IPS-18c (cell line): ENCODE measurements around the gene LGALS3BP.
"Not testable (repeated sequence)": the region's sequence is repeated elsewhere in the genome, so short reads cannot be mapped to it uniquely, and the experiment has no call there.

ENCODE experiments used
- H3K4me3 ChIP-seq: 2 replicates; pipeline ENCODE4 v1.7.0; 2013; ENCODE audit warnings: low read depth, mild to moderate bottlenecking, low read length, moderate library complexity; ENCODE audit not compliant: insufficient read depth
- H3K9me3 ChIP-seq: one replicate; pipeline ENCODE4 v1.6.1; 2013; ENCODE audit warnings: mild to moderate bottlenecking, low read length, moderate library complexity; ENCODE audit not compliant: control insufficient read depth, insufficient read depth

Gene LGALS3BP

GRCh38 chr17:78973792-78974520, 5.8 kb downstream of the LGALS3BP start:
- Histone ChIP-seq H3K9me3 (no peaks in the 10 kb centered on the region), H3K4me3 (no peak overlapping the region)

GRCh38 chr17:78973196-78973595, 6.5 kb downstream of the LGALS3BP start:
- H3K9me3 ChIP-seq = no peaks in the 10 kb centered on the region
- no peak overlapping the region for H3K4me3 ChIP-seq

- Histone ChIP-seq H3K9me3 (no peaks in the 10 kb centered on the region), H3K4me3 (no peak overlapping the region)
These were observed 7.1 kb downstream of the LGALS3BP start for GRCh38 chr17:78972507-78973105.

GRCh38 chr17:78971756-78972506, 7.8 kb downstream of the LGALS3BP start:
- Histone ChIP-seq H3K9me3 (no peaks in the 10 kb centered on the region), H3K4me3 (no peak overlapping the region)

GRCh38 chr17:78970834-78971755, 8.6 kb downstream of the LGALS3BP start:
- no peaks in the 10 kb centered on the region for H3K9me3 ChIP-seq
- H3K4me3 ChIP-seq = no peak overlapping the region

- Histone ChIP-seq H3K9me3 (no peaks in the 10 kb centered on the region), H3K4me3 (no peak overlapping the region)
These were observed 9.9 kb downstream of the LGALS3BP start for GRCh38 chr17:78969865-78970264.

- Histone ChIP-seq H3K4me3 (no peak overlapping the region), H3K9me3 (no peaks in the 10 kb centered on the region)
These were observed 11.9 kb downstream of the LGALS3BP start for GRCh38 chr17:78967782-78968362.

- Histone ChIP-seq H3K9me3 (no peaks in the 10 kb centered on the region), H3K4me3 (no peak overlapping the region)
These were observed 12.7 kb downstream of the LGALS3BP start for GRCh38 chr17:78966910-78967600.

GRCh38 chr17:78966123-78966813, 13.5 kb downstream of the LGALS3BP start:
- no peak overlapping the region for H3K4me3 ChIP-seq
- H3K9me3 ChIP-seq = no peaks in the 10 kb centered on the region

GRCh38 chr17:78965491-78965924, 14.2 kb downstream of the LGALS3BP start:
- no peak overlapping the region for H3K4me3 ChIP-seq

GRCh38 chr17:78963378-78963777, 16.3 kb downstream of the LGALS3BP start:
- H3K4me3 ChIP-seq = no peak overlapping the region
- H3K9me3 ChIP-seq = no peaks in the 10 kb centered on the region

More at GRCh38 chr17:78965491-78965924, 14.2 kb downstream of the LGALS3BP start:
- H3K9me3 ChIP-seq = no peaks in the 10 kb centered on the region

GRCh38 chr17:78962984-78963348, 16.8 kb downstream of the LGALS3BP start:
- not testable (repeated sequence) for H3K9me3 ChIP-seq, H3K4me3 ChIP-seq

GRCh38 chr17:78962345-78962983, 17.3 kb downstream of the LGALS3BP start:
- Histone ChIP-seq H3K9me3 (no peaks in the 10 kb centered on the region), H3K4me3 (no peak overlapping the region)

- H3K9me3 ChIP-seq = no peaks in the 10 kb centered on the region
These were observed 18.2 kb downstream of the LGALS3BP start for GRCh38 chr17:78961571-78961970.

GRCh38 chr17:78960928-78961327, 18.8 kb downstream of the LGALS3BP start:
- no peaks in the 10 kb centered on the region for H3K9me3 ChIP-seq
- no peak overlapping the region for H3K4me3 ChIP-seq

More at GRCh38 chr17:78961571-78961970, 18.2 kb downstream of the LGALS3BP start:
- no peak overlapping the region for H3K4me3 ChIP-seq
